RCC 7860 (cell line): ENCODE results near the gene PP2D1.
"Not testable (repeated sequence)": the region's sequence is repeated elsewhere in the genome, so short reads cannot be mapped to it uniquely, and the experiment has no call there.

Experiments
- DNase-seq: peaks from one replicate; pipeline ENCODE4 v3.0.0-alpha.2; 2015; ENCODE audit warnings: low spot score
- FAIRE-seq: peaks from 2 replicates; lab custom pipeline; 2012; peaks lifted over from hg19 to GRCh38; lab: Jason Lieb, UNC

The PP2D1 gene

GRCh38 chr3:20040548-20041196 lies 28.6 kb upstream of the PP2D1 start:
- DNase-seq (peak; percentile 16), FAIRE-seq (no peak)

- DNase-seq (peak; percentile 19), FAIRE-seq (no peak)
Observed at GRCh38 chr3:20039765-20040547, 27.9 kb upstream of the PP2D1 start, which contains the start of gene KAT2B. TSS of gene KAT2B (plus strand) at chr3:20040446. CDS start at chr3:20040478, 32 bp downstream.

- no peak for FAIRE-seq
- DNase-seq: no peak
Observed at GRCh38 chr3:20039466-20039764, 27.4 kb upstream of the PP2D1 start.

- DNase-seq (no peak), FAIRE-seq (no peak)
Observed at GRCh38 chr3:20038699-20039465, 26.8 kb upstream of the PP2D1 start.

GRCh38 chr3:20037255-20037996 lies 25.4 kb upstream of the PP2D1 start:
- DNase-seq (no peak), FAIRE-seq (no peak)

GRCh38 chr3:20035019-20035418 lies 23.0 kb upstream of the PP2D1 start:
- FAIRE-seq (no peak), DNase-seq (no peak)

GRCh38 chr3:20031939-20032338 lies 19.9 kb upstream of the PP2D1 start:
- not testable (repeated sequence) for DNase-seq, FAIRE-seq

GRCh38 chr3:20028905-20029331 lies 16.9 kb upstream of the PP2D1 start:
- no peak for FAIRE-seq
- no peak for DNase-seq

- FAIRE-seq: no peak
Observed at GRCh38 chr3:20027136-20027535, 15.1 kb upstream of the PP2D1 start.

GRCh38 chr3:20023623-20024405 lies 11.8 kb upstream of the PP2D1 start:
- DNase-seq (no peak), FAIRE-seq (no peak)

More at GRCh38 chr3:20027136-20027535, 15.1 kb upstream of the PP2D1 start:
- DNase-seq: no peak

- FAIRE-seq (no peak), DNase-seq (no peak)
Observed at GRCh38 chr3:20022954-20023622, 11.0 kb upstream of the PP2D1 start.

- FAIRE-seq, DNase-seq: not testable (repeated sequence)
Observed at GRCh38 chr3:20016076-20016475, 4.0 kb upstream of the PP2D1 start.

- FAIRE-seq (no peak), DNase-seq (no peak)
Observed at GRCh38 chr3:20015525-20015924, 3.5 kb upstream of the PP2D1 start.

GRCh38 chr3:20013396-20013795 lies 1.3 kb upstream of the PP2D1 start:
- DNase-seq (no peak), FAIRE-seq (no peak)

- no peak for DNase-seq
- no peak for FAIRE-seq
Observed at GRCh38 chr3:20008646-20009045, 3.4 kb downstream of the PP2D1 start.

- no peak for FAIRE-seq
- no peak for DNase-seq
Observed at GRCh38 chr3:20007960-20008359, 4.1 kb downstream of the PP2D1 start.

GRCh38 chr3:20001932-20002331 lies 10.1 kb downstream of the PP2D1 start:
- DNase-seq (no peak), FAIRE-seq (no peak)

- DNase-seq (no peak), FAIRE-seq (no peak)
Observed at GRCh38 chr3:19997502-19997901, 14.6 kb downstream of the PP2D1 start.

GRCh38 chr3:19994796-19995195 lies 17.3 kb downstream of the PP2D1 start:
- no peak for DNase-seq
- no peak for FAIRE-seq

GRCh38 chr3:19988904-19989303 lies 23.2 kb downstream of the PP2D1 start:
- not testable (repeated sequence) for DNase-seq, FAIRE-seq
